Measurements from ENCODE around the gene TBPL2.
"Not testable (repeated sequence)": the region's sequence is repeated elsewhere in the genome, so short reads cannot be mapped to it uniquely, and the experiment has no call there.

TBPL2 gene

DNA sequence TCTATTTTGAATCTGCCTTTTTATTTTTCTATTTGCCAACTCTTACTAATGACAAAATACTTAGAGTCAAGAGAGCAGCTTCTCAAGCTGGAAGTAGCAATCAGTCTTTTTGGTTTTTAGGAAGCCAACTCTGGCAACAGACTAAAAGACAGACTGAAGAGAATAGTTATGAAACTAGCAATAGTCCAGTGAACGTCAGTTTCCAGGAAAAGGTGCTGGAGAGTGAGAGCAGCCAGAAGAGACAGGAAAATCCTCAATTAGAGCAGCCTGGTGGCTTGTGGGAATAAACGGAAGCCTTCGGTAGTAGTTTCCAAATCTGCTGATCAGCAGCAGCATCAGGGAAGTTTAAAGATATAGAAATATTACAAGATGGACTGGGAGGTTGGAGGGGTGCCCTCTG lies 55.9 kb downstream of the TBPL2 start:
- TF ChIP-seq, protein P1, sequence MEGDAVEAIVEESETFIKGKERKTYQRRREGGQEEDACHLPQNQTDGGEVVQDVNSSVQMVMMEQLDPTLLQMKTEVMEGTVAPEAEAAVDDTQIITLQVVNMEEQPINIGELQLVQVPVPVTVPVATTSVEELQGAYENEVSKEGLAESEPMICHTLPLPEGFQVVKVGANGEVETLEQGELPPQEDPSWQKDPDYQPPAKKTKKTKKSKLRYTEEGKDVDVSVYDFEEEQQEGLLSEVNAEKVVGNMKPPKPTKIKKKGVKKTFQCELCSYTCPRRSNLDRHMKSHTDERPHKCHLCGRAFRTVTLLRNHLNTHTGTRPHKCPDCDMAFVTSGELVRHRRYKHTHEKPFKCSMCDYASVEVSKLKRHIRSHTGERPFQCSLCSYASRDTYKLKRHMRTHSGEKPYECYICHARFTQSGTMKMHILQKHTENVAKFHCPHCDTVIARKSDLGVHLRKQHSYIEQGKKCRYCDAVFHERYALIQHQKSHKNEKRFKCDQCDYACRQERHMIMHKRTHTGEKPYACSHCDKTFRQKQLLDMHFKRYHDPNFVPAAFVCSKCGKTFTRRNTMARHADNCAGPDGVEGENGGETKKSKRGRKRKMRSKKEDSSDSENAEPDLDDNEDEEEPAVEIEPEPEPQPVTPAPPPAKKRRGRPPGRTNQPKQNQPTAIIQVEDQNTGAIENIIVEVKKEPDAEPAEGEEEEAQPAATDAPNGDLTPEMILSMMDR (IDR thresholded peaks at IDR 0.05; ENCODE audit: low read depth, low read length, missing control alignments) = no peak
- no peak for DNase-seq (ENCODE audit: extremely low read depth, low read depth)
- H3K4me3 ChIP-seq (replicated peaks; ENCODE audit: low read depth, low read length) = no peak overlapping the region

DNA sequence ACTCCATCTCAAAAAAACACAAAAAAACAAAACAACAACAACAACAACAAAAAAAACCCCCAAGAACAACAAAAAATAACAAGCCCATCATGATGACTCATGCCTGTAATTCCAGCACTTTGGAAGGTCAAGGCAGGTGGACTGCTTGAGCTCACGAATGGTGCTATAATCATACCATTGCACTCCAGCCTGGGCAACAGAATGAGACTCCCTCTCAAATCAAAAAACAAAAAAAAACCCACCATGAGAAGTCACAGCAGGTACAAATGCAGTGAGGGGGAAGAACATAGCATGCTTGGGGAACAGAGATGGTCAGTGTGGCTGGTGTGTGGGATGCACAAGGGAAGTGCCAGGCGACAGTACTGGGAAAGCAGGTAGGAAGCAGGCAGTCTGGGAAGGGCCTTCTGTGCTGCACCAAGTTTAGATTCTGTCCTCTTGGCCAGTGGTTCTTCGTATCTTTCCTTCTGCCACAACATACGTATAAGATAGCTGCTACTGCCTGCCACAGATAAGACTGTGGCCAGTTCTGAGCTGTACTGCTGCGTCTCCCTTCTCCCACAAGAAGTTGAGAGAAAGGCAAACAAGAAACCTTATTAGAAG lies 56.8 kb downstream of the TBPL2 start:
- H3K4me3 ChIP-seq (replicated peaks; ENCODE audit: low read depth, low read length) = no peak overlapping the region
- DNase-seq (ENCODE audit: extremely low read depth, low read depth) = no peak
- TF ChIP-seq, protein P1 (IDR thresholded peaks at IDR 0.05; ENCODE audit: low read depth, low read length, missing control alignments) = no peak

DNA sequence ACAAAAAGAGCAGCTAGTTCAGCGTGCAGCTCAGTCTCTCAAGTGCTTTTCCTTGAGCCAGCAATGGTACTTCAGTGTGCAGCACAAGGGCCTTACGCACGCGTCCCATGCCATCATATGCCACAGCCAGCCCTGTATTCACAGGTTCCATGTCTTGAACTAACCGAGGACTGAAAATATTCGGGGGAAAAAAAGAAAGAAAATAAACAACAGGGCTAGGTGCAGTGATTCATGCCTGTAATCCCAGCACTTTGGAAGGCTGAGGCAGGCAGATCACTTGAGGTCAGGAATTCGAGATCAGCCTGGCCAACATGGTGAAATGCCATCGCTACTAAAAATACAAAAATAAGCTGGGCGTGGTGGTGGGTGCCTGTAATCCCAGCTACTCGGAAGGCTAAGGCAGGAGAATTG lies 57.4 kb downstream of the TBPL2 start:
- not testable (repeated sequence) for H3K4me3 ChIP-seq (replicated peaks; ENCODE audit: low read depth, low read length); DNase-seq (ENCODE audit: extremely low read depth, low read depth)

DNA sequence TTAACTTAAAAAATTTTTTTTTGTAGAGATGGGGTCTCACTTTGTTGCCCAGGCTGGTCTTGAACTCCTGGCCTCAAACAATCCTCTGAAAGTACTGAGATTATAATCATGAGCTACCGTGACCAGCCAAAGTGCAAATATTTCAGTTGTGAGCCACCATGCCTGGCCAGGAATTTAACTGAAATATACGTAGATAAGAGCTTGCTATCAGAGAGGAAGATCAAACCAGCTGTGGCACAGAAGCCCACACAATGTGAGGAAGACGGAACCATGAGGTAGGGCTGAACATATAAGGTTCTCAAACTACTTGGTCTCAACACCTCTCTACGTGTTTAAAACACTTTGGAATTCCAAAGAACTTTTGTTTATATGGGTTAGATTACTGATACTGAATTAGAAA lies 57.9 kb downstream of the TBPL2 start:
- TF ChIP-seq, protein P1 (IDR thresholded peaks at IDR 0.05; ENCODE audit: low read depth, low read length, missing control alignments) = no peak
- H3K4me3 ChIP-seq (replicated peaks; ENCODE audit: low read depth, low read length) = no peak overlapping the region
- no peak for DNase-seq (ENCODE audit: extremely low read depth, low read depth)

DNA sequence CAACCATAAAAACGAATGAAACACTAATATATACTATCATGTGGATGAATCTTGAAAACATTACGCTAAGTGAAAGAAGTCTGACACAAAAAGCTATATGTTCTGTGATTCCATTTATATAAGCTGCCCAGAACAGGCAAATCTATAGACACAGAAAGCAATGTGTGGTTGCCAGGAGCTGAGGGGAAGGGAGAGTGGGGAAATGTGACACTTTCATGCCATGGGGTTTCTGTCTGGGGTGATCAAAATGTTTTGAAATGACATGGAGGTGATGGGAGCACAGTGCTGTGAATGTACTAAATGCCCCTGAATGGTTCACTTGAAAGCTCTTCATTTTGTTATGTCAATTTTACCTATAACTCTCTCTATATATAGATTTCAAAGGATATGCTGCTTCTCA lies 58.9 kb downstream of the TBPL2 start:
- DNase-seq (ENCODE audit: extremely low read depth, low read depth) = no peak
- TF ChIP-seq, protein P1 (IDR thresholded peaks at IDR 0.05; ENCODE audit: low read depth, low read length, missing control alignments) = no peak
- H3K4me3 ChIP-seq (replicated peaks; ENCODE audit: low read depth, low read length) = no peak overlapping the region

DNA sequence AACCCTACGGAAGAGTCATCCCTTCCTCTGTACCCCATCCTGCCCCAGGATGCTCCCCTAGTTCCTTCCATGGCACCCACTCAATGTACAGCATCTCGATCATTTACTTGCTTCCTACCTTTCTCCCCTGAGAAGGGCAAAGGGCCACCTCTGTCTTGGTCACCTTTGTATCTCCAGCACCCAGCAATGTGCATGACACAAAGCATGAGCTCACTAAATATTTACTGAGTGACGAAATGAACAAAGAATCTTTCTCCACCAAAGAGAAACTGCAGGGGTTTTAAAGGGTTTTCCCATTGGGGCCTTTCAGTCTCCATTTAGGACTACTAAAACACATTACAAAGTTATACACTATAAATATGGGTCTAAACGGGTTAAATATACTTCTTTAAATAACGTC lies 59.4 kb downstream of the TBPL2 start:
- no peak overlapping the region for H3K4me3 ChIP-seq (replicated peaks; ENCODE audit: low read depth, low read length)
- TF ChIP-seq, protein P1 (IDR thresholded peaks at IDR 0.05; ENCODE audit: low read depth, low read length, missing control alignments) = no peak
- DNase-seq (ENCODE audit: extremely low read depth, low read depth) = no peak

DNA sequence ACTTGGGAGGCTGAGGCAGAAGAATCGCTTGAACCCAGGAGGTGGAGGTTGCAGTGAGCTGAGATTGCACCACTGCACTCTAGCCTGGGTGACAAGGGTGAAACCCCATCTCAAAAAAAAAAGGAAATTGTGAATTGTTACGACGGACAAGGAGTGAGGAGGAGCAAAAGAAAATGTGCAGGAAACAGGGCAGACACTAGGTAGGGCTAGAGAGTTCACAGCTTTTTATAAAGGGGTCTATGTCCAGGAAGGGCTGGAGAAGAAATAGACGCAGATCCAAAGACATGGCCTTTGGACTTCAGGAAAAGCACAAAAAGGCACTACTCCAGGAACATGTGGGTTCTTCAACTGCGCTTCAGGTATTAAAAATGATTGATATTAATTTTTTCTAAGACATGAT lies 63.2 kb downstream of the TBPL2 start:
- no peak overlapping the region for H3K4me3 ChIP-seq (replicated peaks; ENCODE audit: low read depth, low read length)
- TF ChIP-seq, protein P1 (IDR thresholded peaks at IDR 0.05; ENCODE audit: low read depth, low read length, missing control alignments) = no peak
- no peak for DNase-seq (ENCODE audit: extremely low read depth, low read depth)
